GM21825 (cell line): ENCODE results near the gene P2RY1.

Experiments
- ATAC-seq: cut with Tn5 transposase; IDR thresholded peaks from one replicate; pipeline ENCODE4 v1.9.1; 2021; ENCODE audit warnings: mild to moderate bottlenecking, moderate library complexity; ENCODE audit not compliant: unreplicated experiment

P2RY1 gene

GRCh38 chr3:152834776-152835600 lies at the start of gene P2RY1:
TSS of gene P2RY1 (plus strand) at chr3:152835131. CDS start at chr3:152835783, 652 bp downstream.
- peak; percentile 81 for ATAC-seq

- ATAC-seq = no peak
These were observed 47.8 kb upstream of the P2RY1 start for GRCh38 chr3:152786977-152787681.

DNA sequence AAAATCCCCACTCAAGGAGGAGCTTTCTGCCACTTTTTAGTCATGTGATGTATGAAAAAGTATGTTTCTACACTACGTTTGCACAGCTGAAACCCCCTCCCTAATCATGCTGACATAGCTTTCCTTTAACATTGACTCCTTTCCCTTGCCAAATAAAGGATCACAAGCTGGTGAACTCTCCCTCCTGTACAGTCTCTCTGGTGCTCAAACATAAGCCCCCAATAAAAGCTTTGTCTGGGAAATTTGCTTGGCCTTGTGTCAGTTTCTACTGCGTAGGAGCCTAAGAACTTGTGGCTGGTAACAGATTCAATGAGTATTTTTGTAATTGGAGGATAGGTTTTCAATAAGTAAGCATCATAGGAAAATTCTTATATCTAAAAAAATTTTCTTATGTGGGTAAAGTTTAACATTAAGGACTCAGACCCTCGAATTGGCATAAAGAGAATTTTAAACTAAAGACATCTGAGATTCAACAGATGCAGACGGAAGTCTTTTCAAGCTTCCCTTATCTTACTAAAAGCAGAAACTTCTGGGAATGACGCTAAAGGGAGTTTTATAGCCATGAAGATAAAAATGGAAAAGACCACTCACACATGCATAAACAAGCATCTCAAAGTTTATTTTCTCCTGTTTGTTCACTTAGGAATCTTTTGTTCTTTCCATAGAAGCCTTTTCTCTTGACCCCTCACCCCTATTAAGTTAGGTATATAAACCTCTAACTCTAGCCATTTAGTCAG lies 44.1 kb upstream of the P2RY1 start:
- no peak for ATAC-seq

- ATAC-seq = no peak
These were observed 41.0 kb upstream of the P2RY1 start for GRCh38 chr3:152793969-152794368.

GRCh38 chr3:152797751-152798432 lies 37.0 kb upstream of the P2RY1 start:
- no peak for ATAC-seq

- no peak for ATAC-seq
These were observed 22.8 kb upstream of the P2RY1 start for GRCh38 chr3:152811974-152812760.

DNA sequence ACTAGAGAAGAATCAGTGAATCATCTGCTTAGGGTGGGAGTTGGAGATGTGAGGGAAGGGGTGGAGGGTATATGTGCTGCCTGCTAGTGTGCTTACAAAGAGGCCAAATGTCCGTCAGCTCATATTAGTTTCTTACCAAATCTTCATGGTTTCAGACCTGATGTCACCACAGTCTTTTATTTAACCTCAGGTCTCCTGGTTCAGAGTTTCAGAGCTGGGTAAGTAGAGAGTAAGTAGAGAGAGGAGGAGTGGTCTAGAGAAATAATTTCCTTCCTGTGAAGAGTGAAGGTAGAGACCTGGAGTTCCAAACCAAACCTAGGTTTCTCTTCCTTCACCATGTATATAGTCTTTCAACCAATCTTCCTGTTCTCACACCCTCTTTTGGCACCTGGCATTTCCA lies 17.5 kb upstream of the P2RY1 start:
- no peak for ATAC-seq

- ATAC-seq = no peak
These were observed 16.9 kb upstream of the P2RY1 start for GRCh38 chr3:152818027-152818426.

- no peak for ATAC-seq
These were observed 11.8 kb upstream of the P2RY1 start for GRCh38 chr3:152823173-152823572.

GRCh38 chr3:152823781-152824180 lies 11.2 kb upstream of the P2RY1 start:
- ATAC-seq = no peak

GRCh38 chr3:152825566-152825965 lies 9.4 kb upstream of the P2RY1 start:
- ATAC-seq = no peak

DNA sequence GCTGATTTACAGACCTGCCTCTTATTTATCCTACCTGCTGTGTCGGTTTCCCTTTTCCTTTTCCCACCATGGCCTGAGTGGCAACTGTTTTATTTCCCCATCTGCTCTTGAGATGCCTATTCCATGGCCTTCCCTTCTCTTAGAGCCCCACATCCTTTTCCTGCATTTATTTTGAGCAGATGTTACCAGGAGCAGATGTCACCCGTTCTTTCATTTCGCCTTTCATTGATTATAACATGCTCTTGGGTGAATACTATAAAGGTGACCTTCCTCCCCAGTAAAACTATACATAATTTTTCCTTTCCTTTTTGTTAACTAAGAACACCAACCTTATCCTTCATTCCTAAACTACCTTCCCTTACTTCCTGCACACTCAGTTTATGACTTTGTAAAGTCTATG lies 8.5 kb upstream of the P2RY1 start:
- ATAC-seq = no peak

DNA sequence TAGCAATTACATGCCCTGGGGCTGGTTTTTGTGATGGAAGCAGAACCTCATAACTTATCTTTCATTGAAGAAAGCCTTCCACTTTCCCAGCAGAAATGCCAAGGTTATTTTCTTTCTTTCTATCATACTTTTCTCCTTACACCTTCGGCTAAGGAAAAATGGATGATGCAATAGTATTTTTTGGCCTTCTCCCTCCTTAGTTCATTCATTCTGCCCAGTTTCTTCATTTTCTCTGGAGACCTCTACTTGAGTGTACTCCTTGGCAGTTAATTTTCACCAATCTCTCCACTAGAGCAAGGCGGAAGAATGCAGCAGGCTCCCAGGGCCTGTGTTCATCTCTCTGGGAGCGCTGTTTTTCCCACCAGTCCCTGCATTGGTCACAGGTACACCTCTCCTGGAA lies 7.6 kb upstream of the P2RY1 start:
- no peak for ATAC-seq

DNA sequence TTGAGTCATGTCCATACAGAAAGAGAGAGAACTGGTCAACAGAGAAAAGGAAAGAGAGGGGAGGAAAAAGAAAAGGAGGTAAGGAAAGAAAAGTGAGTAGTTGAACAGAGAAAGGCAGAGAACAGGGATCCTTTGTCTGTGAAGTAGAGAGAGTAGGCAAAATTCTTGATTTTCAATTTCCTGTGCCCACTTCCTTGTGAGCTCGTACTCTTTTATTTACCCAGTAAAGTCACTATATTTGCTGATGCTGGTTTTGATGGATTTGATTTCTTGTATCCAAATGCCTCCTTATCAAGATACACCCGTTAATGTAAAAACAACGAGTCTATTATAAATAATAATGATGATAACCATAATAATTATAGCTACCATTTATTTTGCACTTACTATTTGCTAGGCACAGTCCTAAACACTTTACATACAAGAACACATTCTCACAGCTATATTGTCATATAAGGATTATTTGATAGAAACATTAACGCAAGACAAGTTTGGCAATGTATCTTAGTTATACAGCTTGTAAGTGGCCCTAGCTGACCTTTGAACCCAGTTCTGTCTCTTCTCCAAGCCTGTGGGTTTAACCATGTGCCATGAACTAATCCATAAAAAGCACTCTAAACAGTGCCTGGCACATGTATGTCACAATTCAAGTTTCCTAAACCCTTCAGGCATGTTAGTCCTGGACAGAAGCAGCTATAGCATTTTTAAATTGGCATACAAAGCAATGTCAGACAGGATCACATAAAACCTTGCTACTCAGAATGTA lies 6.7 kb upstream of the P2RY1 start:
- ATAC-seq = no peak

GRCh38 chr3:152830245-152830644 lies 4.7 kb upstream of the P2RY1 start:
- no peak for ATAC-seq

DNA sequence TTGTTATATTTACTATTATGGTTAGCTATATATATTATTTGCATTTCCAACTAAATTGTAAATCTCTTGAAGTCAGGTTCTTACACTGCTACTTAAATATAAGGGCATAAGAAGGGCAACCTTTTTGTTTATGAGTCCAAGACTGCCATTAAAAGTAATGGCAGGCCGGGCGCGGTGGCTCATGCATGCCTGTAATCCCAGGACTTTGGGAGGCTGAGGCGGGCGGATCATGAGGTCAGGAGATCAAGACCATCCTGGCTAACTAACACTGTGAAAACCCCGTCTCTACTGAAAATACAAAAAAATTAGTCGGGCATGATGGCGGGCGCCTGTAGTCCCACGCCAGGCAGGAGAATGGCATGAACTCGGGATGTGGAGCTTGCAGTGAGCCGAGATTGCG lies 2.9 kb upstream of the P2RY1 start:
- no peak for ATAC-seq

- no peak for ATAC-seq
These were observed 1.8 kb upstream of the P2RY1 start for GRCh38 chr3:152833089-152833488.

- ATAC-seq = no peak
These were observed 648 bp upstream of the P2RY1 start for GRCh38 chr3:152834191-152834775.

DNA sequence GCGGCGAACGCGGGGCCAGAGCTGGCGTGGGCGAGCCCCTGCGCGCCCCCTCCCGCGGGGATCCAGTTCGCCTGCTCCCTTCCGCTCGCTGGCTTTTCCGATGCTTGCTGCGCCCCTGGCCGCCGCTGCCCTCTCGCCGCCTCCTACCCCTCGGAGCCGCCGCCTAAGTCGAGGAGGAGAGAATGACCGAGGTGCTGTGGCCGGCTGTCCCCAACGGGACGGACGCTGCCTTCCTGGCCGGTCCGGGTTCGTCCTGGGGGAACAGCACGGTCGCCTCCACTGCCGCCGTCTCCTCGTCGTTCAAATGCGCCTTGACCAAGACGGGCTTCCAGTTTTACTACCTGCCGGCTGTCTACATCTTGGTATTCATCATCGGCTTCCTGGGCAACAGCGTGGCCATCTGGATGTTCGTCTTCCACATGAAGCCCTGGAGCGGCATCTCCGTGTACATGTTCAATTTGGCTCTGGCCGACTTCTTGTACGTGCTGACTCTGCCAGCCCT lies 721 bp downstream of the P2RY1 start:
- peak; percentile 20 for ATAC-seq
